Glomerular visceral epithelial cell (primary cell): Measurements from ENCODE around the gene ARHGAP19.
A peak's percentile ranks its signal among the peaks of the same experiment; 100 is the strongest.

Source experiments
- DNase-seq: peaks from one replicate; pipeline ENCODE4 v3.0.0-alpha.2; 2016; ENCODE audit errors: extremely low spot score

Gene ARHGAP19

DNA sequence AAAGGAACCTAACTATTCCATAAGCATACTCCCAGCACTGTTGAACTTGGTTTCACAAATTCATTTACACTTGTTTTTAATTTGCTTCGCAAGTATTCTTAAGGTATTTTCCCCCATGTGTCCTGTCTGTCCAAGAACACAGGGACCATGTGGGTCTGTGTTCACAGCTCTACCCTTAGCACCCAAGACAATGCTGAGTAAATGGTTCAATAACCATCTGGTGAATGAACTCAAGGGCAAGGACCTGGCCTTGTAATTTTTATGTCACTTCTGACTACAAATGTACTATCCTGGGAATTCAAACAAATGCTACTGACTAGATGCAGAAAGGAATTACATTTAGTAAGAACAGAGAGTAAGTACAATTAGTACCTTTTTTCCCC is 63.7 kb downstream of the ARHGAP19 start:
- DNase-seq, result no peak

GRCh38 chr10:97228130-97228774 is 64.2 kb downstream of the ARHGAP19 start:
- DNase-seq, result no peak

DNA sequence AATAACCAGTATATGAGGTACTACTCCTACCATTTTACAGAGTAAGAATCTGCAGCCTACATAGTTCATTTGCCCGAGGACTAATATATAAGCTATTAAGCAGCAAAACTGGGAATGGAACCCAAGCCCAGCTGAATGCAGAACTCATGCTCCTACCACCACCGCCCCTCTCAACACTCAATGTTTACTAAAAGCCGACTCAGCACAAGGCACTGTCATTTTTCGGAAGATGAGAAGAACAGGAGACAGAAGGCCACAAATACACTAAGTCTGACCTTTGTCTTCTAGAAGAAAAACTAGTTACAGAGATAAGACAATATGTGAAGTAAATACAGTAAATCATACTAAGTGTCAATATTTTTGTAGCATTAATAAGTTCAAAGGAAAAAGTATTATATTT is 66.0 kb downstream of the ARHGAP19 start:
- DNase-seq, result no peak

- DNase-seq, result no peak
These were observed 67.7 kb downstream of the ARHGAP19 start for GRCh38 chr10:97224483-97225435.

- no peak for DNase-seq
These were observed 70.0 kb downstream of the ARHGAP19 start for GRCh38 chr10:97222326-97222961.

DNA sequence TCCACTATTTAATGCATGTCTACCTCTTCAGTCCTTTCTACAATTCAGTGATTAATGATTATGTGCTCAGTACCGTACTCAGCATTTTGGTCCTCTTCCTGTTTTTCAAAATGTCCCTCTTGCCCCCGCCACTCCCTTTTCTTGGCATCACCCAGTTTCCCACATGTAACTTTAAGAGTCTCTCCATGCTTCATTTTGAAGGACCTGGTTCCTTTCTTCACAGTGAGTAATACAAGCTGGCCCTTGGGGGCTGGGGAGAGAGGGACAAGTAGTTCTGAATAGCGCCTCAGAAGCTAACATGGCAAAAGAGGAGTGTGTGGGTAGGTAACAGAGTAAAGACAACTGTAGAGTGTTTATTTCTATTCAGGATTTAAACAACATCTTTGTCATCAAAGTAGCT is 72.1 kb downstream of the ARHGAP19 start:
- DNase-seq, result no peak

- no peak for DNase-seq
These were observed 75.1 kb downstream of the ARHGAP19 start for GRCh38 chr10:97217299-97217698.

- no peak for DNase-seq
These were observed 76.7 kb downstream of the ARHGAP19 start for GRCh38 chr10:97215619-97216260.

- DNase-seq, result no peak
These were observed 79.0 kb downstream of the ARHGAP19 start for GRCh38 chr10:97213431-97213830.

GRCh38 chr10:97211229-97211628 is 81.2 kb downstream of the ARHGAP19 start:
- no peak for DNase-seq

GRCh38 chr10:97210543-97210960 is 81.9 kb downstream of the ARHGAP19 start:
- peak; percentile 76 for DNase-seq

DNA sequence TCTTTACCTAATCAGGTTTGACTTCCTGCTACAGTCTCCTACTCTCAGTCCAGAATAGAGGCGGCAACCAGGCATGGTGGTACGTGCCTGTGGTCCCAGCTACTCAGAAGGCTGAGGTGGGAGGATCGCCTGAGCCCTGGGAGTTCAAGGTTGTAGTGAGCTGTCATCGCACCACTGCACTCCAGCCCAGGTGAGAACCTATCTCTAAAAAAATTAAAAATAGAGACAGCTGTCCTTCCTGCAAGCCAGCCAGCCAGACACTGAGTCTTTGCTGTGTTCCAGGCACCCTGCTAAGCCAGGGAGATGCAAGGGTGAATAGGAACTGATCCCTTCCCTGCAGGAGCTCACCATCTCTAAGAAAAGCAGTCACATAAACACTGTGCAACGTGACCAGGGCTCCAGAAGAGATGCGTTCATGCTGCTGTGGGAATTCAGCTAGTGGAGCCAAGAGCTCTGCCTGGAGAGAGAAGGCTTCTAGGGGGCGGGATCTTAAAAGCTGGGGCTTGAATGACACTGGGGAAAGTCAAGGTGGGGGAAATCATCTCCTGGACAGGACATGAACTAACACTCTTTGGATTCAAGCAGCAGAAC is 84.6 kb downstream of the ARHGAP19 start:
- no peak for DNase-seq

DNA sequence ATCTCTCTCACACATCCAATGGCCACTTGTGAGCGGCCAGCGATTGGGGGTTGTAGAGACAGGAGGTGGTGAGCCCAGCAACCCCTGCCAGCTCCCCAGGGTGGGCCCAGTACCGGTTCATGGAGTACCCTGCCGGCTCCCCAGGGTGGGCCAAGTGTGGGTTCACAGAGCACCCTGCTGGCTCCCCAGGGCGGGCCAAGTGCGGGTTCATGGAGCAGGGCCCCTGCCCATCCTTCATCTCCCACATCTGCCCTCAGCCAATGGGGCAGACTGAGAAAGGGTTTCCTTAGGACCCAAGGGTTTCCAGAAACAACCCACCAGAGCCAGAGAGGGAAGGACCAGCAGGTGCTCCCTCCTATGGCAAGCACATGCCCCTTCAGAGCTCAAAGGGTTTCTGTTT is 85.3 kb downstream of the ARHGAP19 start:
- no peak for DNase-seq

GRCh38 chr10:97204826-97205679 is 87.4 kb downstream of the ARHGAP19 start:
- DNase-seq, result no peak

DNA sequence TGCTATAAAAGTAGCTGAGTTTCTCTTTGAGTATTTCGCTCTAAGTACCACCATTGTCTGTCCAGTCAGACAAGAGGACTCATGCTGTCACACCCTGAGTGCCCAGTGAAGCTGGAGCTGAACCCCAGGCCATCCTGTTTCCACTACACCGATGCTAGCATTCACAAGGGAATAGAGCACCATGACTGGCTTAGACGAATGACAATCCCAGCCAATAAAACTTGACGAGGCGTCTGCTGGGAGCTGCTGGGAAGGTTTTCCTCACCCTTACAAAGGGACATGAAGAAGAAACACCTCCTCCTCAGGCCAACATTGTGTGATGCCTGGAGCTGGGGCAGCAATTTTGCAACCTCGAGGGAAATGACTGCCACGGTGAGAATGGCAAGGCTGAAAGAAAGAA is 89.2 kb downstream of the ARHGAP19 start:
- DNase-seq, result no peak

- peak; percentile 55 for DNase-seq
These were observed 91.8 kb downstream of the ARHGAP19 start for GRCh38 chr10:97200616-97201015.

GRCh38 chr10:97199152-97199551 is 93.3 kb downstream of the ARHGAP19 start:
- no peak for DNase-seq

DNA sequence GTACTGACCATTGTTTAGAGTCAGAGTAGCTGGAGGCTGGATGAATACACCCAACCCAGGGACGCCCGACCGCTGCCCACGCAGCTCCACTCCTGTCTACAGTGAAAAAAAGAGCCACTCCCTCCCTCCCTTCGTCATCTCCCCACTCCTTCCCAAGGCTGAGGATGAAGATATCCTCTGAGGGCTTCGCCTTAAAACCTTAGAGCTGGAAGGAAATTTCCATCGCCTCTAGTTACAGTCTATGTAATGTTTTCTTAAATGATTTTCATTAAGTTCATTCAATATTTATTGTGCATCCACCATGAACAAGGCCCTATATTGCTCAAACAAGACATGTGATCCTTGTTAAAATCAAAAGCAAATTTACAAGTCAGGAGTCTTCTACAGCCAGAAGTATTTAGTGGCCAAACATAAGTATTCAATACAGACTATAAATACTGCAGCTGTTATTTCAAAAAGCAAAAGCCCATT is 95.4 kb downstream of the ARHGAP19 start:
- no peak for DNase-seq

DNA sequence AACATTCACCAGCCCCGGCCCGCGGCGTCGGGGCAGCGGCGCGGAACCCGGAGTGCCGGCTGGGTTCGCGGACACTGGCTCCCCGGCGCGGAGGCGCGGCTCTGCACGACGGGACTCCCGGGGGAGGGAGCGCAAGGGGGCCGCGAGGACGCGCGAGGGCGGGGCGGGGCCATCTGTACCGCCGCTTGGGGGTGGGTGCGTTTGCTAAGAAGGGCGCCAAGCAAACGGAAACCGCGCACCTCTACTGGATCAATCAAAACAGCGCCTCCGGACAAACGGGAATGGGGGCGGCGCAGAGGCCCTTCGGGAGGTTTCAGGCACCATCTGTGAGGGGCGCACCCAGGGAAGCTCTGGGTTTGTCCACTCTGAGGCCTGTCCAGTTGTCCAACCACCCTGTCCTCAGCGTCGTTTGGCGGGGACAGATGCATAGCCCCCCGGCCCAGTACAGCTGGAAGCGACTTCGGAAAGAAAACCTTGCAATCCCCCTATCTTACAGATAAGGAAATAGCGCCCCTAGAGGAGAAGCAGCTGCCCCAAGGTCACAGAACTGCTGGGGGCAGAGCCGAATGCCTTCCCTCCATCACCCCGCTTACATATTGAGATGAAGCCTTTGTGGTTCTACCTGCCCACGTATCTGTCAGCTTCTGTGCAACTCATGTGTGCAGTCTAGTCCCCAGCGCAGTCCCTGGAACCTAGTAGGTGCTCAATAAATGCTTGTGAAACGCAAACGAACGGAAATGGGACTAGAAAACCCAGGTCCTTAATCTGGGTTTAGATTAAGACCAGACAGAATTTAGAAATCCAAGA is 96.0 kb downstream of the ARHGAP19 start:
- DNase-seq, result peak; percentile 55

DNA sequence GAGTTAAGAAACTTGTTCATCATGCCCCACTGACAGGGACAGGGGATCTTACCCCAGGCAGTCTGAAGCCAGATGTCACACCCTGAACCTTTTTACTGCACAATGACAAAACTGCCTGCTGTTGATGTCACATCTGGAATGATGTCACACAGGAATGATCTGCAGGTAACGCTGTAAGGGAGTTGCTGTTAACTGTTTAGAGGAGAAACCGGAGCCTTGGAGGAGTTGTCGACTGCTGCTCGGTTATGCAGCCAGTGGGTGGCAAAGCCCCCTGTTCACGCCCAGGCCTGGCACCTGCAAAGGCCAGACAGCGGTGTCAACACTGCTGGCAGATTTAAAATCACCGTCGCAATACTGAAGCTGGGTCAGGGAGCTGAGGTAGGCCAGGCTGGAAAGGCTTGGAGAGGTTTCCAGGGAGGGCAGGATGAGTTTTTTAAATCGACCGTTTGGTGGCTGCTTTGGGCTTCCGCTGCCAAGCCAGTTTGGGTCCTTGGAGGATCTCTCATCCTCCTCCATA is 96.7 kb downstream of the ARHGAP19 start:
- no peak for DNase-seq
